HG02571 (cell line): Measurements from ENCODE around the gene OR10G6.
"Not testable (repeated sequence)": the region's sequence is repeated elsewhere in the genome, so short reads cannot be mapped to it uniquely, and the experiment has no call there.

Experiments
- ATAC-seq: cut with Tn5 transposase; IDR thresholded peaks from one replicate; pipeline ENCODE4 v1.9.1; 2021; ENCODE audit warnings: mild to moderate bottlenecking, moderate library complexity; ENCODE audit not compliant: unreplicated experiment

Gene OR10G6

DNA sequence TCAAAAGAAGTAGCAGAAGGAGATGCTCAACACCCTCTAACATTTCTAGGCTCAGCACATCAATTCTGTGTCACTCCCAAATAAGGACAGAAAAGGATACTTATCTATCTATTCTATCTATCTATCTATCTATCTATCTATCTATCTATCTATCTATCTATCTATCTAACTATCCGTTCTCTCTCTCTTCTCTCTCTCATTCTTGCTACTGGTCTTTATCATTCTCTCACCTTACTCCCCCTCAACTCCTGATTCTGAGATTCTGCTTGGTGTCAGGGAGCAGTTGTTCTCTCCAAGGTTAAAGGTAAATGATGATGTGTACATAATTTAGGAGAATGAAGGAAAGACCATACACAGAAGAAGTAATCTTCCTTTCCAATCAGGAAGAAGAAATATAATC lies at the start of gene OR10G6:
OR10G6 (minus strand) TSS at position 43 of the 400 bp plus-strand sequence; CDS start at position 43, 0 bp downstream.
- no peak for ATAC-seq

DNA sequence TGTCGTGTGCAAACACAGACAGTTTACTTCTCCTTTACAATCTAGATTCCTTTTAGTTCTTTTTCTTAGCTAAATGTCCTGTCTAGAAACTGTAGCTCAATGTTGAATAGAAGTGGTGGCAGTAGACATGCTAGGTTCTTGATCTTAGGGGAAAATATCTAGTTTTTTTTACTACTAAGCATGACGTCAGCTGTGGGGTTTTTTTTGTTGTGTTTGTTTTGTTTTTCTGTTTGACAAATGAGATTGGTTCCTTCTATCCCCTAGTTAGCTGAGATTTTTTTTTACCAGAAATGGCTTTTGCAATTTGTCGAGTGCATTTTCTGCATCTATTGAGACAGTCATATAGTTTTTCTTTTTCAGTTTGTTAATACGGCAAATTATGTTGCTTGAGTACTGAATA lies 48.5 kb upstream of the OR10G6 start:
- ATAC-seq, result no peak

GRCh38 chr11:124041254-124041653 lies 46.3 kb upstream of the OR10G6 start, which contains the start of gene OR10G7:
TSS of gene OR10G7 (minus strand) at chr11:124041325. CDS start at chr11:124039001, 2,324 bp downstream.
- ATAC-seq, result no peak

- no peak for ATAC-seq
These were observed 44.6 kb upstream of the OR10G6 start for GRCh38 chr11:124039557-124039956.

DNA sequence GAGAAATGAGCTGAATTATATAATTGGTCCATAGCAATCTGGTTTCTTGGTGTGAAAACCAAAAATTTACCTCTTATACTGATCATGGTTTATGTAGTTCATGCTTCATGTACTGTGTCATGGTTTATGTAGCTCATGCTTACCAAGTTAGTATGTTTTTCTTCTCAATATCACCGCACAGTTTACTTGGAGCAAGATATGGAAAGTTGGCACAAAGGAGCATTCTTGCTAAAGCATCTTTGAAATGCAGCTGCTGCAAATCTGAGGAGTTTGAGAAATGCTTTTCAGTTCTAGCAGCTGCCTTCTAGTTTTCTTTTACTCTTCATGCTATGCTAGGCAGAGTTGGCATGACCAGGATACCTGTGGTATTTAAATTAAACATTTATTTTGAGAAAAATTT lies 41.7 kb upstream of the OR10G6 start:
- ATAC-seq, result no peak

DNA sequence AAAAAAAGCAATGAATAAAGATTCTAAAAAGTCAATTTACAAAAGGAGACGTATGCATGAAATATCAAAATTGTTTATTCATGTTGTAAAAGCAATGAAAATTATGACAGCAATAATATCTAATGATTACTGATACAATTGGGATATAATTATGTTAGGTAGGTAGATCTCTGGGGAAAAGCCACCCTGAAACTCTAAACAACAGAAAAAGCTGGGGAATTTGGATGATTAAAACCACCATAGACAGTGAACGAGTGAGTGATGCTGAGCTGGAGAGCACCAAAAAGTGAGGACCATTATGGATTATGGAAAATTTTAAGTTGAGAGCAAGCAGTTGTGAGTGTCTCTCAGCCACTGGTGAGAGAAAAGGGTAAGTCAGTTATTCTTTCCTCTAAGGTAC lies 31.5 kb upstream of the OR10G6 start, which contains the start of gene OR10G8:
OR10G8 (plus strand) TSS at position 301 of the 400 bp plus-strand sequence. CDS start 2,825 bp downstream, outside the sequence.
- no peak for ATAC-seq

DNA sequence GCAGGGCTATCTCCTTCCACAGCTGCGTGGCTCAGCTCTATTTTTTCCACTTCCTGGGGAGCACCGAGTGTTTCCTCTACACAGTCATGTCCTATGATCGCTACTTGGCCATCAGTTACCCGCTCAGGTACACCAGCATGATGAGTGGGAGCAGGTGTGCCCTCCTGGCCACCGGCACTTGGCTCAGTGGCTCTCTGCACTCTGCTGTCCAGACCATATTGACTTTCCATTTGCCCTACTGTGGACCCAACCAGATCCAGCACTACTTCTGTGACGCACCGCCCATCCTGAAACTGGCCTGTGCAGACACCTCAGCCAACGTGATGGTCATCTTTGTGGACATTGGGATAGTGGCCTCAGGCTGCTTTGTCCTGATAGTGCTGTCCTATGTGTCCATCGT lies 20.9 kb upstream of the OR10G6 start:
- ATAC-seq, result not testable (repeated sequence)

DNA sequence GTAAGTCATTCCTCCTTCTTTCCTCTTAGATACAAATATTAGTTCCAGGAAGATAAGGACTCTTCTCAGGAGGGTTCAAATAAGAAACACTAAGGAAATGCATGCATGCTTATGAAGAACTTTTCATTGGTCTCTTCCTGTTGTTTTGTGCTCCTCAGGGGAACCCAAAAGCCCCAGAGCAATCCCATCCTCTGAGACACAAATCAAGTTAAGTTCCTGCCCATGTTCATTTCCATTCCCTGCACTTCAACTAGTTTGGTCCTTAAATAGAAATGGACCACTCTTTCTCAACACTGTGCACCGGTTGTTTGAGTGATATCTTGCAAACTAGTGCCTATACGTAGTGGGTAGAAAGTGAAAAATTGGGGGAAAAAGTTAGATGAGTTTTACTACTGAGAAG lies 17.7 kb upstream of the OR10G6 start, which contains the start of gene OR10G4:
OR10G4 (plus strand) TSS at position 301 of the 400 bp plus-strand sequence. CDS start 2,578 bp downstream, outside the sequence.
- ATAC-seq, result no peak

- ATAC-seq, result no peak
These were observed 15.7 kb downstream of the OR10G6 start for GRCh38 chr11:123979311-123979710.

DNA sequence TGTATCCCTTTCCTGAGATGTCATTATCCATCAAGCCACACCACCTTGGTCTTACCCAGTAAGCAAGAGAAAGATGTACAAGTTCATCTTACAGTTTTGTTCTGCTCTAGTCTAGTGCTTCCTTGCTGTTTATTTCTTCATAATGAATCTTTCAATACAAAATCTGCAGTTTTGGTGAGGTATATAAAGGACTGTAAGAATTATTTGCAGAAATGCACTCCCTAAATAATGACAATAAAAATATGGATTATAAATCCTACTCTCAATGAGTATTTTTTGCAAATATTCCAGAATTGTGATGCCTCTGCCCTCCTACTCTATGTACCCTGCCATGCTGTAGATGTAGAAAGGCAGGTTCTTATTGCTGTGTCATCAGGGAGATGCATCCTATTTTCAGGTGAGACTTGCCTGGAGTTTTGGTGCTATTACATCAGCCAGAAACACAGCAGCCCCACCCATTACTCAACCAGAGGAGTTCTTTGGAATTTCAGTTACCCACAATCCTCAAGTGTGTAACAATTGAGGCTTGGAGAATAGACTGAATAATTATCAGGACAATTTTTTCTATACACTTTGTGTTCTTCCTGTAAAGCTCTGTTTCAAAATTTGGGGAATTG lies 17.1 kb downstream of the OR10G6 start, which contains the start of gene OR10S1:
OR10S1 (minus strand) TSS at position 51 of the 617 bp plus-strand sequence. CDS start 117 bp downstream, outside the sequence.
- no peak for ATAC-seq

DNA sequence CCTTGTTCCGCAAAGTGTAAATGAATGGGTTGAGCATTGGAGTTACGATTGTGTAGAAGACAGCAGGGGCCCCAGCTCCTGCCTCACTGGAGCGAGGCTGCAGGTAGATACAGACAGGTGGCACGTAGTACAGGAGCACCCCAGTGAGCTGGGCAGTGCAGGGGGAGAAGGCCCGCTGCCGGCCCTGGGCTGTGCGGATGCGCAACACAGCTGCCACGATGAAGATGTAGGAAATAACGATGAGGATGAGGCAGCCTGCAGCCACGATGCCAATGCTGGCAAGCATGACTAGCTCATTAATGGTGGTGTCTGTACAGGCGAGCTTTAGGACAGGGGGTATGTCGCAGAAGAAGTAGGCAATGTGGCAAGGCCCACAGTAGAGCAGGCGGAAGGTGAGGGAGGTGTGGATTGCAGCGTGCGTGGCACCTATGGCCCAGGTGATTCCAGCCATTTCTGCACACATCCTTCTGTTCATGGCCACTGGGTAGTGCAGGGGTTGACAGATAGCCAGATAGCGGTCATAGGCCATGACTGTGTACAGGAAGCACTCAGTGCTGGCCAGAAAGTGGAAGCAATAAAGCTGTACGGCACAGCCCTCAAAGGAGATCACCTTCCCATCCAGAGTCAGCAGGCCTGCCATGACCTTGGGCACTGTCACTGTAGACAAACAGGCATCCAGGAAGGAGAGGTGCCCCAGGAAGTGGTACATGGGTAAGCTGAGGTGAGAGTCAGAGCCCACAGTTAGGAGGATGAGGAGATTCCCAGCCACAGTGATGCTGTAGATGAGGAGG lies 18.0 kb downstream of the OR10G6 start:
- ATAC-seq, result no peak

DNA sequence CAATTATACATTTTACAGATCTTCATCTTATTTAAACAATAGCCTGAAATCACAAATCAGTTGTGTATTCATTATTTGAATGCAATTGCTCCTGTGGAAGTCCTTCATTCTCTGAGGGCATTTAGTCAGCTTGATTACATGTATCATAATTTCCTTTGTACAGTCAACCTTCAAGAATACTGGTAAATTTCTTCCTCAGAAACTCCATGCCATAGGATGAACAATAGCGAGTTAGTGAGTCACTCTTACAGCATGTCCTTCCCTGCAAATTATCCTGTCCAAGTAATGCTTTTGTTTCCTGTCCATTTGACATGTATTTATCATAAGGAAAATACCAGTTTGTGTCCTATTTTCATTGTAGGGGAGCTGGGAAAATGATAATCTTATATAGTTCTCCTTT lies 21.1 kb downstream of the OR10G6 start:
- no peak for ATAC-seq

DNA sequence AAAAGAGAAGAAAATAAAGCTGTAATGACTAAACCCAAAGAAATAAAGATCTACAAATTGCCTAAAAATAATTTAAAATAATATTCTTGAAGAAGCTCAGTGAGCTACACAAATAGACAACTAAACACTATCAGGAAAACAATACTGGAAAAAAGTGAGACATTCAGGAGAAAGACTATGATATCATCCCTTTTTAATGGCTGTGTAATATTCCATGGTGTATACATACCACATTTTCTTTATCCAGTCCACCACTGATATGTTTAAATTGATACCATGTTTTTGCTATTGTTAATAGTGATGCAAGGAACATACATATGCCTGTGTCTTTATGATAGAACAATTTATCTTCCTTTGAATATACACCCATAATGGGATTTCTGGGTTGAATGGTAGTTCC lies 38.2 kb downstream of the OR10G6 start:
- ATAC-seq, result no peak

- no peak for ATAC-seq
These were observed 49.8 kb downstream of the OR10G6 start for GRCh38 chr11:123945132-123945531.
